Measurements from ENCODE around the gene BMP10. TPM values are rescaled to one million over a fixed set of nuclear protein-coding genes. Genes with fewer than 3 reads are reported as not detected.

BMP10 gene
- total RNA-seq, 1 experiment from 2014 or later, result not detected

DNA sequence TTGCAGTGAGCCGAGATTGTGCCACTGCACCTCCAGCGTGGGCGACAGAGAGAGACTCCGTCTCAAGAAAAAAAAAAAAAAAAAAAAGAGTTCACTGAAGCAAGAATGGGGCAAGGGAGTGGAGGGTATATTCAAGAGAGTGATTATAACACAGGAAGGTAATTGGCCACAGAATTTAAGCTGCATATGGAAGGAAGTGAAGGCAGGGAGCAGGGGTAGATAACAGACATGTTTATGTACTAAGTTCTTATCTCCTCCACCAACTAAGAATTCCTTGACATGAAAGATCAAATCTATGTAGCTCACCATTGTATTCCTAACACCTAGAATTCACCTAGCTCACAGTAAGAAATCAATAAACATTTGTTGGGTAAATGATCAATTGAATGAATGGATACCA is 44.2 kb upstream of the BMP10 start:
- Histone ChIP-seq H3K14ac (ENCODE audit: insufficient read depth, low read length) (no peak overlapping the region), H3K4me2 (ENCODE audit: insufficient read depth, insufficient read length, low read length) (no peak overlapping the region), H2BK120ac (ENCODE audit: low read depth, low read length, poor library complexity, severe bottlenecking) (no peak overlapping the region), H2BK15ac (ENCODE audit: low read depth, low read length) (no peak overlapping the region), H4K20me1 (ENCODE audit: control insufficient read depth, insufficient read depth, insufficient read length) (no peaks in the 10 kb centered on the region), H4K91ac (ENCODE audit: insufficient read length, low read depth, low read length) (no peak overlapping the region), H3T11ph (ENCODE audit: low read length) (no peak overlapping the region), H2BK12ac (ENCODE audit: insufficient read length, low read depth, low read length) (no peak overlapping the region), H3K18ac (ENCODE audit: insufficient read length, low read depth, low read length) (no peak overlapping the region), H3K9me3 (ENCODE audit: control insufficient read depth, low read depth, low read length) (no peaks in the 10 kb centered on the region), H2AFZ (ENCODE audit: low read length) (no peak overlapping the region), H4K5ac (ENCODE audit: insufficient read length, low read depth, low read length) (no peak overlapping the region), H3K56ac (ENCODE audit: insufficient read length, low read depth, low read length) (no peak overlapping the region), H2BK5ac (ENCODE audit: insufficient read length, low read length) (no peak overlapping the region), H3K23ac (ENCODE audit: insufficient read length, low read depth, low read length) (no peak overlapping the region), H3K79me1 (ENCODE audit: insufficient read depth, low read depth, low read length, poor library complexity, severe bottlenecking) (no peaks in the 10 kb centered on the region), H3K79me2 (ENCODE audit: insufficient read depth, low read length) (no peaks in the 10 kb centered on the region), H3K27me3 (ENCODE audit: insufficient read depth, low read length) (no peaks in the 10 kb centered on the region), H3K23me2 (ENCODE audit: insufficient read length, low read depth, low read length, poor library complexity, severe bottlenecking) (no peaks in the 10 kb centered on the region), H3K9ac (ENCODE audit: extremely low read depth, insufficient read length, low read length) (no peak overlapping the region), H2BK20ac (ENCODE audit: low read depth, low read length, poor library complexity, severe bottlenecking) (no peak overlapping the region), H4K8ac (replicated peaks; ENCODE audit: insufficient read length, low read depth, low read length) (no peak overlapping the region), H2AK5ac (ENCODE audit: insufficient read length, low read length) (no peak overlapping the region), H3K4ac (ENCODE audit: low read depth, low read length) (no peak overlapping the region), H3K4me1 (ENCODE audit: insufficient read depth, low read length) (peaks cover 5% of the 10 kb centered on the region), H3K27ac (ENCODE audit: insufficient read length, low read depth, low read length) (no peak overlapping the region)
- Mint-ChIP-seq H3K9me3 (peaks cover 0 to 1% of the 10 kb centered on the region in 2 experiments; a peak in 1 of 5 replicates), H3K4me3 (no peak overlapping the region), H3K27ac (no peak overlapping the region), H3K27me3 (ENCODE audit: low read depth) (no peaks in the 10 kb centered on the region), H3K36me3 (ENCODE audit: insufficient read depth in 1 of 3, low read depth in 3 of 3) (no peaks in the 10 kb centered on the region), H3K4me1 (peaks cover 2% of the 10 kb centered on the region in 2 experiments)
- no CpG with 5 or more reads among the region's 4 CpGs for whole genome bisulfite sequencing (ENCODE audit: extremely low coverage, insufficient read length, low lambda C conversion rate)
- DNase-seq, result no peak
- TF ChIP-seq, protein P1, sequence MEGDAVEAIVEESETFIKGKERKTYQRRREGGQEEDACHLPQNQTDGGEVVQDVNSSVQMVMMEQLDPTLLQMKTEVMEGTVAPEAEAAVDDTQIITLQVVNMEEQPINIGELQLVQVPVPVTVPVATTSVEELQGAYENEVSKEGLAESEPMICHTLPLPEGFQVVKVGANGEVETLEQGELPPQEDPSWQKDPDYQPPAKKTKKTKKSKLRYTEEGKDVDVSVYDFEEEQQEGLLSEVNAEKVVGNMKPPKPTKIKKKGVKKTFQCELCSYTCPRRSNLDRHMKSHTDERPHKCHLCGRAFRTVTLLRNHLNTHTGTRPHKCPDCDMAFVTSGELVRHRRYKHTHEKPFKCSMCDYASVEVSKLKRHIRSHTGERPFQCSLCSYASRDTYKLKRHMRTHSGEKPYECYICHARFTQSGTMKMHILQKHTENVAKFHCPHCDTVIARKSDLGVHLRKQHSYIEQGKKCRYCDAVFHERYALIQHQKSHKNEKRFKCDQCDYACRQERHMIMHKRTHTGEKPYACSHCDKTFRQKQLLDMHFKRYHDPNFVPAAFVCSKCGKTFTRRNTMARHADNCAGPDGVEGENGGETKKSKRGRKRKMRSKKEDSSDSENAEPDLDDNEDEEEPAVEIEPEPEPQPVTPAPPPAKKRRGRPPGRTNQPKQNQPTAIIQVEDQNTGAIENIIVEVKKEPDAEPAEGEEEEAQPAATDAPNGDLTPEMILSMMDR (conservative IDR thresholded peaks at IDR 0.05), result no peak

Measured in H9 (cell line).